HL-60 (cell line): ENCODE measurements around the gene PLLP.

Experiments
- DNase-seq, 2 experiments: peaks; one replicate each; pipeline ENCODE4 v3.0.0-alpha.2; 2010 to 2020; ENCODE audit warnings: low read depth in 1 of 2, low spot score in 1 of 2
- H3K27ac ChIP-seq: fragments of 250-450 bp; sonication (Bioruptor Pico); replicated peaks from 2 replicates; pipeline ENCODE4 v1.5.1; 2020; ENCODE audit warnings: mild to moderate bottlenecking, moderate library complexity
- H3K27me3 ChIP-seq: fragments of 250-450 bp; sonication (Bioruptor Pico); 2 replicates; pipeline ENCODE4 v1.5.1; 2021; ENCODE audit warnings: mild to moderate bottlenecking, moderate library complexity; ENCODE audit not compliant: insufficient read depth, poor library complexity, severe bottlenecking
- H3K4me3 ChIP-seq: replicated peaks from 2 replicates; pipeline ENCODE4 v1.5.1; 2011; ENCODE audit warnings: mild to moderate bottlenecking, control low read depth, low read length; ENCODE audit not compliant: insufficient read depth
- GABPA ChIP-seq: IDR thresholded peaks from 2 replicates; pipeline ENCODE4 v1.6.1; 2012; ENCODE audit warnings: low read depth
- POLR2AphosphoS5 ChIP-seq: IDR thresholded peaks from 2 replicates; pipeline ENCODE4 v1.6.1; 2012; ENCODE audit warnings: low read depth
- REST ChIP-seq: IDR thresholded peaks from 2 replicates; pipeline ENCODE4 v1.6.1; 2012; ENCODE audit warnings: low read depth; ENCODE audit not compliant: insufficient replicate concordance
- SPI1 ChIP-seq: IDR thresholded peaks from 2 replicates; pipeline ENCODE4 v1.6.1; 2012; ENCODE audit warnings: low read depth, mild to moderate bottlenecking, borderline replicate concordance
- TF ChIP-seq, protein P1 (sequence below): IDR thresholded peaks from one replicate; pipeline ENCODE4 v1.5.1; 2011; ENCODE audit warnings: low read length, control low read depth, inconsistent platforms; ENCODE audit not compliant: insufficient read depth

Gene PLLP

GRCh38 chr16:57235128-57236021 is 49.1 kb downstream of the PLLP start:
- H3K27ac ChIP-seq = no peak overlapping the region
- H3K4me3 ChIP-seq = no peak overlapping the region
- DNase-seq = no peak
- H3K27me3 ChIP-seq = no peaks in the 10 kb centered on the region
- TF ChIP-seq, protein P1, sequence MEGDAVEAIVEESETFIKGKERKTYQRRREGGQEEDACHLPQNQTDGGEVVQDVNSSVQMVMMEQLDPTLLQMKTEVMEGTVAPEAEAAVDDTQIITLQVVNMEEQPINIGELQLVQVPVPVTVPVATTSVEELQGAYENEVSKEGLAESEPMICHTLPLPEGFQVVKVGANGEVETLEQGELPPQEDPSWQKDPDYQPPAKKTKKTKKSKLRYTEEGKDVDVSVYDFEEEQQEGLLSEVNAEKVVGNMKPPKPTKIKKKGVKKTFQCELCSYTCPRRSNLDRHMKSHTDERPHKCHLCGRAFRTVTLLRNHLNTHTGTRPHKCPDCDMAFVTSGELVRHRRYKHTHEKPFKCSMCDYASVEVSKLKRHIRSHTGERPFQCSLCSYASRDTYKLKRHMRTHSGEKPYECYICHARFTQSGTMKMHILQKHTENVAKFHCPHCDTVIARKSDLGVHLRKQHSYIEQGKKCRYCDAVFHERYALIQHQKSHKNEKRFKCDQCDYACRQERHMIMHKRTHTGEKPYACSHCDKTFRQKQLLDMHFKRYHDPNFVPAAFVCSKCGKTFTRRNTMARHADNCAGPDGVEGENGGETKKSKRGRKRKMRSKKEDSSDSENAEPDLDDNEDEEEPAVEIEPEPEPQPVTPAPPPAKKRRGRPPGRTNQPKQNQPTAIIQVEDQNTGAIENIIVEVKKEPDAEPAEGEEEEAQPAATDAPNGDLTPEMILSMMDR = no peak
- TF ChIP-seq POLR2AphosphoS5 = no peak
- TF ChIP-seq SPI1 = no peak
- TF ChIP-seq GABPA = no peak
- TF ChIP-seq REST = no peak

GRCh38 chr16:57234707-57235092 is 49.8 kb downstream of the PLLP start:
- H3K27me3 ChIP-seq = no peaks in the 10 kb centered on the region
- no peak overlapping the region for H3K27ac ChIP-seq
- no peak for DNase-seq
- TF ChIP-seq, protein P1 = no peak
- TF ChIP-seq REST = no peak
- TF ChIP-seq SPI1 = no peak
- TF ChIP-seq GABPA = no peak
- TF ChIP-seq POLR2AphosphoS5 = no peak
- no peak overlapping the region for H3K4me3 ChIP-seq

- TF ChIP-seq GABPA (no peak), REST (no peak), POLR2AphosphoS5 (no peak), SPI1 (no peak)
- TF ChIP-seq, protein P1 = no peak
- H3K27ac ChIP-seq = no peak overlapping the region
- no peak overlapping the region for H3K4me3 ChIP-seq
- DNase-seq = no peak
- H3K27me3 ChIP-seq = no peaks in the 10 kb centered on the region
Observed at GRCh38 chr16:57233944-57234706, 50.3 kb downstream of the PLLP start.
